Tibial artery (tissue), 4 donors: Measurements from ENCODE around the gene CLTCL1.
"Not testable (repeated sequence)": the region's sequence is repeated elsewhere in the genome, so short reads cannot be mapped to it uniquely, and the experiment has no call there.

Source experiments
- DNase-seq, 2 donors: peaks; one replicate each; pipeline ENCODE4 v3.0.0-alpha.2; 2019
- H3K27ac ChIP-seq, 2 donors: fragments of 200-600 bp; sonication (generic) in 1 of 2; 1 replicate in 1 of 2; 2 replicates in 1 of 2; pipeline ENCODE4 v1.5.1; 2018 to 2019; ENCODE audit warnings: mild to moderate bottlenecking in 1 of 2
- H3K27me3 ChIP-seq, 2 donors: fragments of 200-600 bp; sonication (generic) in 1 of 2; one replicate each; pipeline versions ENCODE4 v1.5.1 to v1.6.0; 2016 to 2019
- H3K36me3 ChIP-seq, 3 donors: fragments of 200-600 bp; sonication (generic) in 2 of 3; one replicate each; pipeline ENCODE4 v1.5.1; 2016 to 2019; ENCODE audit warnings: mild to moderate bottlenecking in 2 of 3
- H3K4me1 ChIP-seq, 4 donors: fragments of 200-600 bp; sonication (generic) in 2 of 4; 1 replicate in 3 of 4; 2 replicates in 1 of 4; pipeline ENCODE4 v1.5.1; 2016 to 2019
- H3K4me3 ChIP-seq, 2 donors: fragments of 200-600 bp; sonication (generic) in 1 of 2; 1 replicate in 1 of 2; 2 replicates in 1 of 2; pipeline ENCODE4 v1.5.1; 2018 to 2019; ENCODE audit warnings: mild to moderate bottlenecking in 2 of 2
- H3K9me3 ChIP-seq, 3 donors: fragments of 200-600 bp; sonication (generic) in 1 of 3; one replicate each; pipeline ENCODE4 v1.5.1; 2016 to 2019
- CTCF ChIP-seq, 2 experiments: fragments of 200-600 bp in 1 of 2; fragments of 450-650 bp in 1 of 2; IDR thresholded peaks; one replicate each; pipeline ENCODE4 v1.5.1; 2017 to 2019; ENCODE audit warnings: antibody characterized with exemption in 2 of 2, mild to moderate bottlenecking in 1 of 2, moderate library complexity in 1 of 2
- intact Hi-C: fragments of 100-400 bp; cut with DNase I; formaldehyde crosslinking; loops from one replicate; pipeline ENCODE4 v1.15.0; 2023; ENCODE audit warnings: low total_unique reads

The CLTCL1 gene

GRCh38 chr22:19319281-19319680 lies 27.8 kb upstream of the CLTCL1 start:
- intact Hi-C loops: loop anchor here (10.0 kb wide), 1 partner anchor 1594 kb away; no protein-coding TSS in a partner anchor
- Histone ChIP-seq H3K4me3 (no peak overlapping the region), H3K4me1 (no peaks in the 10 kb centered on the region), H3K36me3 (no peaks in the 10 kb centered on the region), H3K9me3 (peaks cover 0 to 38% (median 37%) of the 10 kb centered on the region in 3 donors), H3K27me3 (no peaks in the 10 kb centered on the region), H3K27ac (no peak overlapping the region)
- no peak for TF ChIP-seq CTCF (IDR thresholded peaks at IDR 0.05)
- no peak for DNase-seq

- intact Hi-C loops: loop anchor here (10.0 kb wide), 1 partner anchor 1593 kb away; no protein-coding TSS in a partner anchor
- no peaks in the 10 kb centered on the region for H3K36me3 ChIP-seq
- no peaks in the 10 kb centered on the region for H3K27me3 ChIP-seq
- TF ChIP-seq CTCF (IDR thresholded peaks at IDR 0.05): no peak
- H3K4me1 ChIP-seq: no peaks in the 10 kb centered on the region
- no peak overlapping the region for H3K4me3 ChIP-seq
- DNase-seq: no peak
- no peak overlapping the region for H3K27ac ChIP-seq
- peaks cover 0 to 37% (median 30%) of the 10 kb centered on the region in 3 donors for H3K9me3 ChIP-seq
Observed at GRCh38 chr22:19317865-19318264, 26.3 kb upstream of the CLTCL1 start.

GRCh38 chr22:19307872-19308271 lies 16.4 kb upstream of the CLTCL1 start:
- Histone ChIP-seq H3K36me3 (no peaks in the 10 kb centered on the region), H3K9me3 (no peaks in the 10 kb centered on the region), H3K27me3 (no peaks in the 10 kb centered on the region), H3K4me1 (no peaks in the 10 kb centered on the region), H3K4me3 (no peak overlapping the region), H3K27ac (no peak overlapping the region)
- no peak for DNase-seq
- intact Hi-C loops: no loop called here
- TF ChIP-seq CTCF (IDR thresholded peaks at IDR 0.05): no peak

- DNase-seq, H3K4me1 ChIP-seq, intact Hi-C loops, H3K4me3 ChIP-seq, H3K27ac ChIP-seq, H3K9me3 ChIP-seq, H3K27me3 ChIP-seq, H3K36me3 ChIP-seq: not testable (repeated sequence)
Observed at GRCh38 chr22:19306535-19306934, 15.0 kb upstream of the CLTCL1 start.

GRCh38 chr22:19304547-19304946 lies 13.0 kb upstream of the CLTCL1 start:
- Histone ChIP-seq H3K27me3 (no peaks in the 10 kb centered on the region), H3K9me3 (no peaks in the 10 kb centered on the region), H3K27ac (no peak overlapping the region), H3K36me3 (no peaks in the 10 kb centered on the region), H3K4me1 (no peaks in the 10 kb centered on the region), H3K4me3 (no peak overlapping the region)
- intact Hi-C loops: no loop called here
- no peak for DNase-seq
- TF ChIP-seq CTCF (IDR thresholded peaks at IDR 0.05): no peak

- H3K9me3 ChIP-seq: no peaks in the 10 kb centered on the region
- no peak overlapping the region for H3K4me3 ChIP-seq
- H3K4me1 ChIP-seq: no peaks in the 10 kb centered on the region
- no peaks in the 10 kb centered on the region for H3K27me3 ChIP-seq
- no peak overlapping the region for H3K27ac ChIP-seq
- no peaks in the 10 kb centered on the region for H3K36me3 ChIP-seq
- intact Hi-C loops: no loop called here
- TF ChIP-seq CTCF (IDR thresholded peaks at IDR 0.05): no peak
- no peak for DNase-seq
Observed at GRCh38 chr22:19303785-19304184, 12.3 kb upstream of the CLTCL1 start.
